ENCODE measurements around the gene RRP7A. TPM values are rescaled to one million over a fixed set of nuclear protein-coding genes. Genes with fewer than 3 reads are reported as not detected.
"Not testable (repeated sequence)": the region's sequence is repeated elsewhere in the genome, so short reads cannot be mapped to it uniquely, and the experiment has no call there.

The RRP7A gene
- total RNA-seq, 1 experiment from 2014 or later: 73.1 TPM

- DNase-seq (ENCODE audit: low spot score); in situ Hi-C loops (cut with HindIII; ENCODE audit: low sequenced_read_pairs): not testable (repeated sequence)
Measured at GRCh38 chr22:42537199-42537831, 17.7 kb upstream of the RRP7A start.

DNA sequence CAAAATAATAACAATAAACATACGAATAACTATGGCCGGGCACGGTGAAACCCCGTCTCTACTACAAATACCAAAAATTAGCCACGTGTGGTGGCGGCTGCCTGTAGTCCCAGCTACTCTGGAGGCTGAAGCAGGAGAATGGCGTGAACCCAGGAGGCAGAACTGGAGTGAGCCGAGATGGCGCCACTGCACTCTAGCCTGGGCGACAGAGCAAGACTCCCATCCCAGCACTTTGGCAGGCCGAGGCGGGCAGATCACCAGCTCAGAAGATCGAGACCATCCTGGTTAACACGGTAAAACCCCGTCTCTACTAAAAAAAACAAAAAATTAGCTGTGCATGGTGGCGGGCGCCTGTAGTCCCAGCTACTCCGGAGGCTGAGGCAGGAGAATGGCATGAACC lies 17.0 kb upstream of the RRP7A start:
- in situ Hi-C loops (cut with HindIII; ENCODE audit: low sequenced_read_pairs); DNase-seq (ENCODE audit: low spot score): not testable (repeated sequence)

DNA sequence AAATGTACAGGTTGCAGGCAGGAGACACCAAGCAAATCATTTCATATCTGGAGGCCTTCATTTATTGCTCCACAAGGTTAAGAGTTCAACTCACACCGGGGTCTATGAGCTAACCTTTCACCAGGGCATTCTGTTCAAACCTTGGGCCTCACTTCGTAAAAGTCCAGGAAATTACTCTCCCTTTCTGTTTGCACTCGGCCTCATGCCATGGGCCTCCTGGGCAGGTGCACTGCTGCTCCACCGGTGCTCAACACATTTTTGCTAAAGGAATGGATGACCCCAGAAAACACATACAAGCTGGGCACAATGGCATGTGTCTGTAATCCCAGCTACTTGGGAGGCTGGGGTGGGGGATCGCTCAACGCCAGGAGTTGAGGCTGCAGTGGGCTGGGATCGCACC lies 16.6 kb upstream of the RRP7A start:
- in situ Hi-C loops (cut with HindIII; ENCODE audit: low sequenced_read_pairs): no loop called here

DNA sequence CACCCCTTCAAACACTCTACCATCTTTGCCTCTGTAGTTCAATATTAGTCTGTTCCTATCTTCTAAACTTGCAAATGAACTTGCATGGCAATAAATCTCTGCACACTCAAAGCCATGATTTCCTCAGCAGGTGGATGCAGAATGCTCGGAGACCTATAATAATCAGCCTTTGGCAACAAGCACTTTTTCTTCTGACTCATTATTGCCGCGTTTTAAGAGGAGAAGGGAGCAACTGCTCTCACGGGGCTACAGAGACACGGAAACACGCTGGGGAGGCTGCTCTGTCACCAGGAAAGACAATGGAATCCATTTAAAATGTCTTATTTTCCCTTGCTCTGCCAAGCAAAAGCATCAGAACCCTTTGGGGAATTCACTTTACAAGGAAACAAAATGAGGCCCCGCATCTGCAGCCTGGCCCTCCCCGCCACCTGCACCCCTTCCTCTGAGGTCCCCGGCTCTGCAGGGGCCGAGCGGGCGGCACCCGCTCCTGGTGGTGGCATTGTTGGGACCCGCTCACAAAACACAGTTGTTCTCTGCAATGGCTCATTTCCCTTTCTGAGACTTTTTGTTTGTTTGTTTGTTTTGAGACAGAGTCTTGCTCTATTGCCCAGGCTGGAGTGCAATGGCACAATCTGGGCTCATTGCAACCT lies 15.6 kb upstream of the RRP7A start:
- DNase-seq (ENCODE audit: low spot score); in situ Hi-C loops (cut with HindIII; ENCODE audit: low sequenced_read_pairs): not testable (repeated sequence)

More for the DNA sequence above, 16.6 kb upstream of the RRP7A start:
- no peak for DNase-seq (ENCODE audit: low spot score)

- DNase-seq (ENCODE audit: low spot score): no peak
- in situ Hi-C loops (cut with HindIII; ENCODE audit: low sequenced_read_pairs): no loop called here
Measured at GRCh38 chr22:42533638-42533977, 14.0 kb upstream of the RRP7A start.

GRCh38 chr22:42531401-42532084 lies 11.9 kb upstream of the RRP7A start:
- in situ Hi-C loops (cut with HindIII; ENCODE audit: low sequenced_read_pairs); DNase-seq (ENCODE audit: low spot score): not testable (repeated sequence)

DNA sequence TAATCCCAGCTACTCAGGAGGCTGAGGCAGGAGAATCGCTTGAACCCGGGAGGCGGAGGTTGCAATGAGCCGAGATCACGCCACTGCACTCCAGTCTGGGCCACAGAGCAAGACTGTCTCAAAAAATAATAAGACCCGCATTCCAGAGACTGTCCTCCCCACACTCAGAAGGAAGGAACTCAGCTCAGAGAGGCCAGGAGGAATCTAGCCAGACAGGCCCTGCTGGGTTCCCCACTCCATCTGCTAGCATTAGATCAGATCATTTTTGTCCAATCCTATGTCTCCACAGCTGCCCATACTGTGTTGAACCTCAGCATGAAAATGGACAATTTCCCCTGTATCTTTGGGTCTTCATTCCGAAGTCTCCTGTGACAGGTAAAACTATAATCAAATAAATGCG lies 9.8 kb upstream of the RRP7A start:
- in situ Hi-C loops (cut with HindIII; ENCODE audit: low sequenced_read_pairs): not testable (repeated sequence)
- DNase-seq (ENCODE audit: low spot score): peak; percentile 36

GRCh38 chr22:42528591-42529307 lies 9.2 kb upstream of the RRP7A start:
- in situ Hi-C loops (cut with HindIII; ENCODE audit: low sequenced_read_pairs): no loop called here
- peak; percentile 36 for DNase-seq (ENCODE audit: low spot score)

DNA sequence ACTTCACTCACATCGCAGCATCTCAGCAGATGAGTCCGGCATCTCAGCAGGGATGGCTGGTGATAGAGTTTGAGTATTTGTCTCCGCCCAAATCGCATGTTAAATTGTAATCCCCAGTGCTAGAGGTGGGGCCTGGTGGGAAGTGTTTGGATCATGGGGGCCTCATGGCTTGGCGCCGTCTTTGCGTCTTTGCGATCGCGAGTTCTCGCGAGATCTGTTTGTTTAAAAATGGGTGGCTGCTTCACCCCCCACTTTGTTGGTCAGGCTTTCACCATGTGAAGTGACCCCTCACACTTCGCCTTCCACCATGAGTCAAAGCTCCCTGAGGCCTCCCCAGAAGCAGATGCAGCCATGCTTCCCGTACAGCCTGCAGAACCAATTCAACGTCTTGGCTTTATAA lies 3.0 kb upstream of the RRP7A start:
- no peak for DNase-seq (ENCODE audit: low spot score)
- in situ Hi-C loops (cut with HindIII; ENCODE audit: low sequenced_read_pairs): no loop called here

DNA sequence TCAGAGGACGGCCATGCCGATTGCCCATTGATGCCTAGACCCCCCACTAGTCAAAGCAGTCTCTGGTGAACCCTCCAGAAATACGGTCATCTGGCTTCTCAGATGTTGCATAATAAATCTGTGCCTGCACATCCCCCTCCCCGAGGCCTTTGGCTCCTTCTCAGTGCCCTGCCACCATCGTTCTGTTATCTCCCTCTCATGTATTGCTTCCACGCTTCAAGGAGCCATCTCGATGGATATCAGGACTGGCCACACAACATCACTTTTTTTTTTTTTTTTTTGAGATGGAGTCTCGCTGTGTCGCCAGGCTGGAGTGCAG lies 1.6 kb upstream of the RRP7A start:
- no peak for DNase-seq (ENCODE audit: low spot score)
- in situ Hi-C loops (cut with HindIII; ENCODE audit: low sequenced_read_pairs): no loop called here

- in situ Hi-C loops (cut with HindIII; ENCODE audit: low sequenced_read_pairs); DNase-seq (ENCODE audit: low spot score): not testable (repeated sequence)
Measured at GRCh38 chr22:42518638-42519524, 715 bp downstream of the RRP7A start.

- DNase-seq (ENCODE audit: low spot score); in situ Hi-C loops (cut with HindIII; ENCODE audit: low sequenced_read_pairs): not testable (repeated sequence)
Measured at GRCh38 chr22:42517103-42517502, 2.5 kb downstream of the RRP7A start.

DNA sequence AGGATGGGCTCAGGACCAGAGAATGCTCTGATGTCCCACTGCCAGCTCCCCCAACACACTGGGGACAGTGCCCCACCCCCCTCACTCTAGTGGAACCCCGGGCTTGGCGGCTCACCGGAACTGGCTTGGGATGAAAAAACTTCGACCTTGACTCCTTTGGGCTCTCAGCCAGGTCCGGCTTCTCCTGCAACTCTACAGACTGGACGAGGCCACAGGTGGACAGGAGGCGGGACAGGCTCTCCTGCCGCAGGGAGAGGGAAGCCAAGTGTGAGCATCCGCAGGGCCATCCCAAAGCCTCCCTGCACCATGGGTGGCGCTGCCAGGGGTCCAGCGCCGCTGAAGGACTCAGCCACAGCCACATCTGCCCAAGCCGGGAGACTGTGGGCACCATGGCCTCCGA lies 3.7 kb downstream of the RRP7A start:
- in situ Hi-C loops (cut with HindIII; ENCODE audit: low sequenced_read_pairs): no loop called here
- DNase-seq (ENCODE audit: low spot score): no peak

DNA sequence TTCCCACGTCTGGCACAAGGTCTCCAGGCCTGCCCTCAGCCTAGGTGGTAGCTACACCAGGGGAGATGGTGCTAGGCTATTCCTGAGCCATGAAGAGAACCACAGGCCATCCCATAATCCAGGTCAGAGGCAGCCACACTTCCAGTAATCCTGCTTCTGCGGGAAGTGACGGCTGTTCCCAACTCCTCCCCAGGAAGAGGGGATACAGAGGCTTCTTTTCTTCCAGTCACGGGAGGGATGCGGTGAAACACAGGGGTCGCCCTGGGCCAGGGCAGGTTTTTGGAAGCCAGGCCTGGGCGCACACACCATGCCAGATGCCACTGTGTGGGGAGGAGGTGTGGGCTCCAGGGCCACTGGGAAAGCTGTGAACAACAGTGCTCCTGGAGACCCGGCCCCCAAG lies 4.3 kb downstream of the RRP7A start:
- DNase-seq (ENCODE audit: low spot score): not testable (repeated sequence)

DNA sequence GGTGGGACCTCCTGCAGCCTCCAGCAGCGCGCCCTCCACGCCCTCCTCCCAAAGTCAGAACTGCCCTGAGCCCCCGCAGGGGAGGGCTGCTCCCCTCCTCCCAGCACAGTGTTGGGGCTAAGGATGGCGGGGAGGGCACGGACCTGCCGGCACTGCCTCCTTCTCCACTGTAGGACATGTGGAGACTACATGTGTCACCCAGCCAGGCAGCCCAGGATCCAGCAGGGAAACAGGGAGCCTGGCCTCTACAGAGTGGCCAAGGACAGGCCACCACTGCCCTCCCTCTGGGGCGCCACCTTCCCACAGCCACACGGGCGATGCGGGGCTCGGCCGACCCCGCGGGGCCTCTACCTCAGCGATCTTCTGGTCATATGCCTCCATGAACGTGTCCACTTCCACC lies 5.3 kb downstream of the RRP7A start:
- in situ Hi-C loops (cut with HindIII; ENCODE audit: low sequenced_read_pairs); DNase-seq (ENCODE audit: low spot score): not testable (repeated sequence)

More for the DNA sequence above, 4.3 kb downstream of the RRP7A start:
- in situ Hi-C loops (cut with HindIII; ENCODE audit: low sequenced_read_pairs): not testable (repeated sequence)

GRCh38 chr22:42512273-42512990 lies 7.2 kb downstream of the RRP7A start:
- in situ Hi-C loops (cut with HindIII; ENCODE audit: low sequenced_read_pairs); DNase-seq (ENCODE audit: low spot score): not testable (repeated sequence)

DNA sequence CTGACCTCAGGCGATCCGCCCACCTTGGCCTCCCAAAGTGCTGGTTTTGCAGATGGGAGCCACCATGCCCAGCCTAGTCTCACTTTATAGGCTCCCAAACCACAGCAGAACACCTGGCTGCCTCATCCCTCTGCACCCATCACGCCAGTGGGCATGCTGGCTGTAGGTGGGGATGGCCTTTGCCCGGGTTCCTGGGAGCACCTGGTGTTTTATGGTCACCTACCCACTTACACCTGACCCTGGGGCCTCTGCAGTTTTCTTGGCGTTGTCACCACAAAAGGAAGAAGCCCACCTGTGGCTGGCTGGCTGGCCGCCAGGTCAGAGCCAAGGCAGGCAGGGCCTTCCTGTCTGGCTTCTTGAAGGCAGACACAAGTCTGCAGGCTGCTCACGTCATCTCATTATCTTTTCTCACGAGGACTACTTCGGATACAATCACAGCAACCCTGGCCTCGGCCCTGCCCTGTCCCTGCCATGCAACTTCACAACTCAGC lies 8.2 kb downstream of the RRP7A start:
- no peak for DNase-seq (ENCODE audit: low spot score)
- in situ Hi-C loops (cut with HindIII; ENCODE audit: low sequenced_read_pairs): no loop called here

GRCh38 chr22:42509548-42509947 lies 10.0 kb downstream of the RRP7A start:
- no peak for DNase-seq (ENCODE audit: low spot score)
- in situ Hi-C loops (cut with HindIII; ENCODE audit: low sequenced_read_pairs): no loop called here
